KMS-11 (cell line): ENCODE measurements around the gene OSBPL5.

Source experiments
- H2AFZ ChIP-seq: fragments of 200-600 bp; sonication (generic); 2 replicates; pipeline ENCODE4 v1.6.1; 2016; ENCODE audit warnings: antibody characterized with exemption, mixed run types, low read depth
- H3K27ac ChIP-seq: fragments of 200-600 bp; sonication (generic); 2 replicates; pipeline ENCODE4 v1.6.1; 2016; ENCODE audit warnings: mild to moderate bottlenecking, mixed run types
- H3K27me3 ChIP-seq: fragments of 200-600 bp; sonication (generic); 2 replicates; pipeline ENCODE4 v1.6.1; 2017; ENCODE audit warnings: mild to moderate bottlenecking, low read depth, mixed run types, moderate library complexity; ENCODE audit not compliant: insufficient read depth
- H3K36me3 ChIP-seq: fragments of 200-600 bp; sonication (generic); 2 replicates; pipeline ENCODE4 v1.6.1; 2017; ENCODE audit warnings: mild to moderate bottlenecking, mixed run types; ENCODE audit not compliant: insufficient read depth
- H3K4me1 ChIP-seq: fragments of 200-600 bp; sonication (generic); 2 replicates; pipeline ENCODE4 v1.6.1; 2016; ENCODE audit warnings: mild to moderate bottlenecking, low read depth, mixed run types; ENCODE audit not compliant: poor library complexity, severe bottlenecking
- H3K4me2 ChIP-seq: fragments of 200-600 bp; sonication (generic); 2 replicates; pipeline ENCODE4 v1.7.0; 2016; ENCODE audit warnings: mild to moderate bottlenecking, mixed run types
- H3K4me3 ChIP-seq: fragments of 200-600 bp; sonication (generic); IDR thresholded peaks from 2 replicates; pipeline ENCODE4 v1.6.1; 2017; ENCODE audit warnings: low read depth, low read length, mixed read lengths; ENCODE audit not compliant: insufficient read depth
- H3K79me2 ChIP-seq: fragments of 200-600 bp; sonication (generic); 2 replicates; pipeline ENCODE4 v1.6.1; 2016; ENCODE audit warnings: low read depth, mixed run types; ENCODE audit not compliant: insufficient read depth
- H3K9ac ChIP-seq: fragments of 200-600 bp; sonication (generic); 2 replicates; pipeline ENCODE4 v1.6.1; 2016; ENCODE audit warnings: mild to moderate bottlenecking, mixed run types
- H4K20me1 ChIP-seq: fragments of 200-600 bp; sonication (generic); 2 replicates; pipeline ENCODE4 v1.6.1; 2016; ENCODE audit warnings: mild to moderate bottlenecking, mixed run types; ENCODE audit not compliant: insufficient read depth
- CTCF ChIP-seq: fragments of 200-600 bp; sonication (generic); conservative IDR thresholded peaks from 2 replicates; pipeline ENCODE4 v1.6.1; 2017; ENCODE audit warnings: low read depth, mild to moderate bottlenecking, antibody characterized with exemption, low read length, moderate library complexity, mixed read lengths

The OSBPL5 gene

GRCh38 chr11:3037945-3038271 lies 127.2 kb downstream of the OSBPL5 start:
- no peaks in the 10 kb centered on the region for H3K27me3 ChIP-seq
- H3K4me3 ChIP-seq: no peak overlapping the region
- H3K4me2 ChIP-seq: no peak overlapping the region
- H3K79me2 ChIP-seq: no peaks in the 10 kb centered on the region; the same call in 1 of the 2 replicates
- H4K20me1 ChIP-seq: no peaks in the 10 kb centered on the region
- no peak overlapping the region for H2AFZ ChIP-seq
- no peak overlapping the region for H3K9ac ChIP-seq
- H3K4me1 ChIP-seq: no peaks in the 10 kb centered on the region
- no peak for TF ChIP-seq CTCF
- H3K27ac ChIP-seq: no peak overlapping the region
- H3K36me3 ChIP-seq: no peaks in the 10 kb centered on the region
